HCT116 (cell line): ENCODE results near the gene C17orf58. TPM values are rescaled to one million over a fixed set of nuclear protein-coding genes. Genes with fewer than 3 reads are reported as not detected.
"Not testable (repeated sequence)": the region's sequence is repeated elsewhere in the genome, so short reads cannot be mapped to it uniquely, and the experiment has no call there.

Experiments
- ATAC-seq: fragments of 200-7000 bp; cut with Tn5 transposase; 2 replicates; pipeline ENCODE4 v1.9.1; 2020; ENCODE audit warnings: mild to moderate bottlenecking, moderate library complexity
- BruUV-seq: library from RNA; stranded (reverse); fragments of 400-500 nt; replicated peaks from 2 replicates; lab custom pipeline; 2021; lab: Mats Ljungman, UMichigan
- CTCF ChIA-PET: fragments of 300-600 bp; sonication (Branson Sonifier 250); formaldehyde crosslinking; loops from one replicate; lab custom pipeline; 2021; ENCODE audit warnings: antibody characterized with exemption; lab: Charles Lee
- POLR2A ChIA-PET: fragments of 300-600, 350-600 bp; sonication (Branson Sonifier 250); formaldehyde crosslinking; loops from one replicate; lab custom pipeline; 2021; ENCODE audit warnings: antibody characterized with exemption; lab: Charles Lee
- RAD21 ChIA-PET, 2 experiments: fragments of 300-600 bp; sonication (Branson Sonifier 250); formaldehyde crosslinking; loops; one replicate each; lab custom pipeline; 2023; ENCODE audit warnings: low total read pairs in 2 of 2; ENCODE audit not compliant: uncharacterized antibody in 2 of 2, unreplicated experiment in 2 of 2, low non-redundant PET in 1 of 2; lab: Charles Lee
- DNase-seq: peaks from one replicate; pipeline ENCODE4 v3.0.0-alpha.2; 2010; ENCODE audit warnings: low read depth, low spot score
- H2AFZ ChIP-seq: fragments of 200-600 bp; shearing (Covaris generic), sonication (generic); 2 replicates; pipeline ENCODE4 v1.6.1; 2017; ENCODE audit warnings: low read depth, mixed run types, mixed read lengths, antibody characterized with exemption, low read length; ENCODE audit not compliant: poor library complexity, severe bottlenecking
- H3K27ac ChIP-seq: 2 replicates; pipeline ENCODE4 v1.5.1; 2012; ENCODE audit warnings: low read depth, low read length
- H3K27me3 ChIP-seq: fragments of 200-600 bp; sonication (generic); 2 replicates; pipeline ENCODE4 v1.6.1; 2016; ENCODE audit warnings: mixed run types, low read length, mixed read lengths; ENCODE audit not compliant: insufficient read depth
- H3K36me3 ChIP-seq, 2 experiments: fragments of 200-500 bp in 1 of 2; fragments of 200-600 bp in 1 of 2; sonication (Bioruptor generic) in 1 of 2; sonication (generic) in 1 of 2; 2 replicates each; pipeline versions ENCODE4 v1.5.1 to v1.6.1; 2014 to 2016; ENCODE audit warnings: low read length in 2 of 2, inconsistent platforms in 1 of 2, mixed read lengths in 1 of 2, mixed run types in 1 of 2; ENCODE audit not compliant: insufficient read depth in 2 of 2, control insufficient read depth in 1 of 2
- H3K4me1 ChIP-seq, 2 experiments: fragments of 200-600 bp in 1 of 2; sonication (generic) in 1 of 2; 2 replicates each; pipeline versions ENCODE4 v1.5.1 to v1.6.1; 2012 to 2017; ENCODE audit warnings: low read length in 2 of 2, inconsistent platforms in 1 of 2, mild to moderate bottlenecking in 1 of 2, mixed read lengths in 1 of 2, mixed run types in 1 of 2, moderate library complexity in 1 of 2; ENCODE audit not compliant: insufficient read depth in 2 of 2, control insufficient read depth in 1 of 2
- H3K4me2 ChIP-seq: fragments of 200-600 bp; sonication (generic); 2 replicates; pipeline ENCODE4 v1.6.1; 2017; ENCODE audit warnings: mixed run types, low read length, mixed read lengths
- H3K4me3 ChIP-seq, 2 experiments: fragments of 200-600 bp in 1 of 2; sonication (generic) in 1 of 2; replicated peaks in 1 of 2; 2 replicates each; pipeline ENCODE4 v1.5.1; 2011 to 2016; ENCODE audit warnings: low read length in 2 of 2, control low read depth in 1 of 2, low read depth in 1 of 2, mild to moderate bottlenecking in 1 of 2, mixed read lengths in 1 of 2, mixed run types in 1 of 2
- H3K79me2 ChIP-seq: fragments of 200-600 bp; sonication (generic); 2 replicates; pipeline ENCODE4 v1.6.1; 2017; ENCODE audit warnings: mild to moderate bottlenecking, mixed run types, low read length, moderate library complexity, mixed read lengths; ENCODE audit not compliant: insufficient read depth
- H3K9ac ChIP-seq: fragments of 200-600 bp; sonication (generic); 2 replicates; pipeline ENCODE4 v1.6.1; 2016; ENCODE audit warnings: low read length, mixed read lengths
- H3K9me2 ChIP-seq: fragments of 200-600 bp; sonication (generic), shearing (Covaris generic); 2 replicates; pipeline ENCODE4 v1.6.1; 2017; ENCODE audit warnings: mixed run types, mild to moderate bottlenecking, moderate library complexity; ENCODE audit not compliant: insufficient read depth
- H3K9me3 ChIP-seq, 2 experiments: fragments of 200-500 bp in 1 of 2; fragments of 200-600 bp in 1 of 2; sonication (Bioruptor generic) in 1 of 2; sonication (generic) in 1 of 2; 2 replicates each; pipeline ENCODE4 v1.6.1; 2014 to 2017; ENCODE audit warnings: low read length in 2 of 2, mixed read lengths in 2 of 2, inconsistent platforms in 1 of 2, low read depth in 1 of 2, mild to moderate bottlenecking in 1 of 2, mixed run types in 1 of 2, moderate library complexity in 1 of 2; ENCODE audit not compliant: control insufficient read depth in 1 of 2, insufficient read depth in 1 of 2
- H4K20me1 ChIP-seq: fragments of 200-600 bp; sonication (generic), shearing (Covaris generic); 2 replicates; pipeline ENCODE4 v1.6.1; 2017; ENCODE audit warnings: mixed run types, mild to moderate bottlenecking, moderate library complexity; ENCODE audit not compliant: insufficient read depth
- ATF3 ChIP-seq: IDR thresholded peaks from 2 replicates; pipeline ENCODE4 v1.6.1; 2012
- CBX3 ChIP-seq: IDR thresholded peaks from 2 replicates; pipeline ENCODE4 v1.6.1; 2012; ENCODE audit warnings: low read depth
- CTCF ChIP-seq, 3 experiments: fragments of 200-600 bp in 1 of 3; sonication (generic) in 1 of 3; IDR thresholded peaks in 2 of 3; conservative IDR thresholded peaks in 1 of 3; 2 replicates each; pipeline ENCODE4 v1.5.1; 2012 to 2017; ENCODE audit warnings: low read depth in 2 of 3, low read length in 2 of 3, antibody characterized with exemption in 1 of 3, borderline replicate concordance in 1 of 3, control low read depth in 1 of 3, mild to moderate bottlenecking in 1 of 3, mixed read lengths in 1 of 3, mixed run types in 1 of 3, moderate library complexity in 1 of 3; ENCODE audit not compliant: insufficient read depth in 1 of 3
- EGR1 ChIP-seq: IDR thresholded peaks from 2 replicates; pipeline ENCODE4 v1.6.1; 2012; ENCODE audit warnings: low read depth
- ELF1 ChIP-seq: IDR thresholded peaks from 2 replicates; pipeline ENCODE4 v1.6.1; 2012; ENCODE audit warnings: low read depth, borderline replicate concordance
- FOSL1 ChIP-seq: IDR thresholded peaks from 2 replicates; pipeline ENCODE4 v1.6.1; 2012; ENCODE audit warnings: low read depth
- POLR2A ChIP-seq: IDR thresholded peaks from 2 replicates; pipeline ENCODE4 v1.7.0; 2011; ENCODE audit warnings: borderline replicate concordance; ENCODE audit not compliant: insufficient read depth, insufficient read length; ENCODE audit errors: extremely low read depth
- REST ChIP-seq: IDR thresholded peaks from 2 replicates; pipeline ENCODE4 v1.6.1; 2012; ENCODE audit warnings: low read depth
- SRF ChIP-seq: IDR thresholded peaks from 2 replicates; pipeline ENCODE4 v1.6.1; 2012; ENCODE audit warnings: low read depth
- ZFX ChIP-seq: fragments of 450-650 bp; IDR thresholded peaks from 2 replicates; pipeline ENCODE4 v1.6.1; 2017
- ZNF274 ChIP-seq: fragments of 200-500 bp; sonication (Bioruptor generic); IDR thresholded peaks from 2 replicates; pipeline ENCODE4 v1.6.1; 2014; ENCODE audit warnings: mild to moderate bottlenecking, low read depth, low read length, inconsistent platforms
- intact Hi-C: fragments of 100-400 bp; cut with micrococcal nuclease; formaldehyde crosslinking; loops from 2 replicates; pipeline ENCODE4 v1.10.0; 2022
- total RNA-seq: library from RNA; stranded (reverse); gene quantifications from one replicate; pipeline ENCODE4 v1.2.1, GENCODE V29; 2021; ENCODE audit not compliant: unreplicated experiment

C17orf58 gene
- total RNA-seq, 1 experiment from 2014 or later: 38.1 TPM

- BruUV-seq, H2AFZ ChIP-seq, H4K20me1 ChIP-seq, ATAC-seq, H3K27me3 ChIP-seq, H3K36me3 ChIP-seq, H3K79me2 ChIP-seq, intact Hi-C loops, H3K9me3 ChIP-seq, H3K9me2 ChIP-seq, RAD21 ChIA-PET, DNase-seq, H3K9ac ChIP-seq, H3K4me2 ChIP-seq, H3K27ac ChIP-seq, H3K4me3 ChIP-seq: not testable (repeated sequence)
- ChIA-PET POLR2A (interaction anchor here (0.8 kb wide), 1 partner anchor 13 kb away, joined by 3 read pairs; the partner anchor contains the start of gene KPNA2), CTCF (interaction anchor here (1.3 to 1.4 kb wide), 2 partner anchors 11 to 13 kb away, joined by 3 to 4 read pairs; partner anchors contain the start of gene KPNA2)
- TF ChIP-seq CTCF (IDR thresholded peaks at IDR 0.05 in 2 of 3, conservative IDR thresholded peaks at IDR 0.05 in 1 of 3; ENCODE audit: borderline replicate concordance in 1 of 3, insufficient read depth in 1 of 3, low read depth in 2 of 3, low read length in 2 of 3): peak in 1 of 3 experiments; percentile 44; a peak in 2 of 6 replicates
- peaks cover 13 to 27% of the 10 kb centered on the region in 2 experiments for H3K4me1 ChIP-seq
Measured at GRCh38 chr17:68022547-68022946, 26.3 kb upstream of the C17orf58 start.

- intact Hi-C loops: no loop called here
- Histone ChIP-seq H3K36me3 (no peaks in the 10 kb centered on the region), H3K9me3 (no peaks in the 10 kb centered on the region), H3K9me2 (no peaks in the 10 kb centered on the region), H4K20me1 (no peaks in the 10 kb centered on the region), H2AFZ (no peak overlapping the region), H3K9ac (no peak overlapping the region), H3K4me2 (no peak overlapping the region), H3K27me3 (no peaks in the 10 kb centered on the region), H3K27ac (no peak overlapping the region), H3K4me1 (peaks cover 13 to 27% of the 10 kb centered on the region in 2 experiments), H3K4me3 (no peak overlapping the region), H3K79me2 (no peaks in the 10 kb centered on the region)
- no peak for ATAC-seq
- DNase-seq: no peak
- ChIA-PET CTCF (interaction anchor here (1.3 to 1.4 kb wide), 2 partner anchors 12 to 13 kb away, joined by 3 to 4 read pairs; partner anchors contain the start of gene KPNA2), POLR2A (interaction anchor here (0.8 kb wide), 1 partner anchor 13 kb away, joined by 3 read pairs; the partner anchor contains the start of gene KPNA2), RAD21 (no interaction called here)
- BruUV-seq: no TSS peak
- TF ChIP-seq CBX3 (no peak), ATF3 (no peak), ZNF274 (no peak), REST (no peak), POLR2A (no peak), EGR1 (no peak), ELF1 (no peak), CTCF (IDR thresholded peaks at IDR 0.05 in 2 of 3, conservative IDR thresholded peaks at IDR 0.05 in 1 of 3; ENCODE audit: borderline replicate concordance in 1 of 3, insufficient read depth in 1 of 3, low read depth in 2 of 3, low read length in 2 of 3) (no peak), SRF (no peak), FOSL1 (no peak), ZFX (no peak)
Measured at GRCh38 chr17:68021963-68022362, 25.7 kb upstream of the C17orf58 start.
